Measurements from ENCODE around the gene LMTK2. TPM values are rescaled to one million over a fixed set of nuclear protein-coding genes. Genes with fewer than 3 reads are reported as not detected.

The LMTK2 gene
- total RNA-seq, 4 donors from 2014 or later = 22.5 to 31.7 (median 28.4) TPM

- Histone ChIP-seq H3K4me1 (no peaks in the 10 kb centered on the region), H3K27ac (replicated peaks in 1 of 4) (no peak overlapping the region), H3K36me3 (peaks cover 21 to 53% (median 50%) of the 10 kb centered on the region in 4 donors), H3K4me3 (no peak overlapping the region), H3K27me3 (no peaks in the 10 kb centered on the region), H3K9me3 (no peaks in the 10 kb centered on the region)
- DNase-seq (ENCODE audit: extremely low spot score) = no peak
- 98% methylated on average over 17 of the region's 18 CpGs for WGBS
- intact Hi-C loops (cut with DNase I) = no loop called here
- no peak for TF ChIP-seq EP300 (IDR thresholded peaks at IDR 0.05)
- TF ChIP-seq POLR2A (IDR thresholded peaks at IDR 0.05; ENCODE audit: low read depth) = no peak
- no peak for TF ChIP-seq POLR2AphosphoS5 (IDR thresholded peaks at IDR 0.05)
- TF ChIP-seq CTCF (IDR thresholded peaks at IDR 0.05) = no peak
Observed at GRCh38 chr7:98203964-98204605, 97.4 kb downstream of the LMTK2 start.

DNA sequence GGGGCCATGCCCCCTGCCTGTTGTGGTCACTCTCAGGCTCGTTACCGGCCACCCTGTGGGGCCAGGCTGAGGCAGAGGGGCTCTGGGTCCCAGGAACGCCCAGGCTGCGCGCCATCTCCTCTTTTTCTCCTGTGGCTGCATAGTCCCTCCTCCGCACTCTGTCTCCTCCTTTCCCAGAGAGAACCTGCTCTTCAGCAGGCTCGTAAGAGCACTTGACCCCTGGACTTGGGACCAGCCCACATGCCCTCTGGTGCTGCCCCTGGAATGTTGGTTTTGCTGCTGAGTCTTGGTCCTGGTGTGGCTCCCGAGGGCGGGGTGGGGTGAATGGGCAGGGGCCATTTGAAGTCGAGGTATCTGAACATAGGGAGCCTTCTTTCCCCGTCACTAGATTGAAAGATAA lies 98.0 kb downstream of the LMTK2 start:
- Histone ChIP-seq H3K36me3 (peaks cover 21 to 53% (median 50%) of the 10 kb centered on the region in 4 donors), H3K27me3 (no peaks in the 10 kb centered on the region), H3K4me1 (no peaks in the 10 kb centered on the region), H3K9me3 (no peaks in the 10 kb centered on the region), H3K4me3 (no peak overlapping the region), H3K27ac (replicated peaks in 1 of 4) (no peak overlapping the region)
- intact Hi-C loops (cut with DNase I) = no loop called here
- TF ChIP-seq POLR2A (IDR thresholded peaks at IDR 0.05; ENCODE audit: low read depth) (no peak), CTCF (IDR thresholded peaks at IDR 0.05) (no peak), POLR2AphosphoS5 (IDR thresholded peaks at IDR 0.05) (no peak), EP300 (IDR thresholded peaks at IDR 0.05) (no peak)
- DNase-seq (ENCODE audit: extremely low spot score) = no peak
- 92% methylated on average over 11 of the region's 11 CpGs for WGBS

DNA sequence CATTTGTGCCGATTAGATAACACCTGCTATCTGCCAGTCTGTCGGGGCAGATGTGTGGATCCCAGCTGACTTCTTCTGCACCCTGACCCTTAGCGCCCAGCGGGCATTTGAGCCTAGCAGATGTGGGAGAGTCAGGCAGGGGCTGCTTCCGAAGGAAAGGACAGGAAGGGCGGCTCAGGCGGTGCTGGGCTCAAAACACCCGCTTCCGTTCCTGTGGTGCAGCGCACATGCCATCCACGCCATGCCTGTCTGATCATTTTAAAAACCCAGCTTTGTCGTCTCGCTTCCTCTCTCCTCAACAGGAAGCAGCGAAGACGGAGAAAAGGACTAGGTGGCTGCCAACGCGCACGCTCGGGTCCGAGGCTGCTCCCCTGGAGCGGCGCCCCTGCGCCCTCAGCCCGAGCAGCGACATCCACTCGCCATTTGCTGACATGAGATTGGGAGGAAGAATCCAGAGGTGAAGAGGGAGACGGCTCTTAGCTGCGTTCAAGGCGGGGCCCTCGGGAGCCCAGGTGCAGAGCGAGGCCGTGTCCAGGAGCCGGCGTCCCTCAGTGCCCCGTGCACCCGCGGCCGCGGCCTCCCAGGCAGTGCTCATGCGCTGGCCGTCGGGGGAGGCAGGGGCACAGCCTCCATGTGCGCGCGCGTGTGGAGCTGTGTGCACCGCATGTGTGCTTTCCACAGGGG lies 98.6 kb downstream of the LMTK2 start:
- H3K4me1 ChIP-seq = peaks cover 0 to 1% (median under 1%) of the 10 kb centered on the region in 4 donors
- H3K9me3 ChIP-seq = no peaks in the 10 kb centered on the region
- intact Hi-C loops (cut with DNase I) = no loop called here
- WGBS = 96% methylated on average over 37 of the region's 47 CpGs
- H3K27ac ChIP-seq (replicated peaks in 1 of 4) = no peak overlapping the region
- H3K27me3 ChIP-seq = peaks cover 0 to 1% (median under 1%) of the 10 kb centered on the region in 4 donors
- H3K4me3 ChIP-seq = no peak overlapping the region
- no peak for DNase-seq (ENCODE audit: extremely low spot score)
- TF ChIP-seq POLR2AphosphoS5 (IDR thresholded peaks at IDR 0.05) = no peak
- TF ChIP-seq POLR2A (IDR thresholded peaks at IDR 0.05; ENCODE audit: low read depth) = no peak
- no peak for TF ChIP-seq EP300 (IDR thresholded peaks at IDR 0.05)
- no peak for TF ChIP-seq CTCF (IDR thresholded peaks at IDR 0.05)
- peaks cover 21 to 53% (median 50%) of the 10 kb centered on the region in 4 donors for H3K36me3 ChIP-seq

- whole genome bisulfite sequencing = 91% methylated on average over 33 of the region's 47 CpGs
- no peak overlapping the region for H3K4me3 ChIP-seq
- H3K27ac ChIP-seq (replicated peaks in 1 of 4) = no peak overlapping the region
- peaks cover 21 to 53% (median 50%) of the 10 kb centered on the region in 4 donors for H3K36me3 ChIP-seq
- peaks cover 0 to 15% (median 5%) of the 10 kb centered on the region in 4 donors for H3K27me3 ChIP-seq
- DNase-seq (ENCODE audit: extremely low spot score) = no peak
- intact Hi-C loops (cut with DNase I) = no loop called here
- TF ChIP-seq POLR2AphosphoS5 (IDR thresholded peaks at IDR 0.05) (no peak), EP300 (IDR thresholded peaks at IDR 0.05) (no peak), POLR2A (IDR thresholded peaks at IDR 0.05; ENCODE audit: low read depth) (no peak), CTCF (IDR thresholded peaks at IDR 0.05) (no peak)
- H3K4me1 ChIP-seq = peaks cover 4 to 15% (median 14%) of the 10 kb centered on the region in 4 donors
- no peaks in the 10 kb centered on the region for H3K9me3 ChIP-seq
Observed at GRCh38 chr7:98206451-98207330, 100.0 kb downstream of the LMTK2 start.
